GM12873 (cell line): Measurements from ENCODE around the gene SPOP.

ENCODE experiments used
- TF ChIP-seq, protein P1 (sequence below): IDR thresholded peaks from 2 replicates; pipeline ENCODE4 v1.5.1; 2012; ENCODE audit warnings: low read depth, mild to moderate bottlenecking, moderate library complexity, low read length, control low read depth; ENCODE audit not compliant: insufficient read depth; ENCODE audit errors: missing control alignments

SPOP gene

DNA sequence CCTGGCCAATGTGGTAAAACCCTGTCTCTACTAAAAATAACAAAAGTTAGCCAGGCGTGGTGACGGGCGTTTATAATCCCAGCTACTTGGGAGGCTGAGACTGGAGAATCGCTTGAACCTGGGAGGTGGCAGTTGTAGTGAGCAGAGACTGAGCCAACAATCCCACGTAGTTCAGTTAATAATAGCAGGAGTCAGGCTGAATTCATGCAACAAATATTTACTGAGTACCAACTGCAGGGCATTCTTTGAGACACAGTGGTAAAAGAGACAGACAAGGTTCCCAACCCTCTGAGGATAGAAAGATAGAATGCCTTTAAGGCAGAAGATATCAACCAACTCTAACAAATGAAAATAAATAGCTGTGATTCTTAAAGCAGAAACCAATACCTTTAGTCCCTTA, 39.1 kb downstream of the SPOP start:
- TF ChIP-seq, protein P1, sequence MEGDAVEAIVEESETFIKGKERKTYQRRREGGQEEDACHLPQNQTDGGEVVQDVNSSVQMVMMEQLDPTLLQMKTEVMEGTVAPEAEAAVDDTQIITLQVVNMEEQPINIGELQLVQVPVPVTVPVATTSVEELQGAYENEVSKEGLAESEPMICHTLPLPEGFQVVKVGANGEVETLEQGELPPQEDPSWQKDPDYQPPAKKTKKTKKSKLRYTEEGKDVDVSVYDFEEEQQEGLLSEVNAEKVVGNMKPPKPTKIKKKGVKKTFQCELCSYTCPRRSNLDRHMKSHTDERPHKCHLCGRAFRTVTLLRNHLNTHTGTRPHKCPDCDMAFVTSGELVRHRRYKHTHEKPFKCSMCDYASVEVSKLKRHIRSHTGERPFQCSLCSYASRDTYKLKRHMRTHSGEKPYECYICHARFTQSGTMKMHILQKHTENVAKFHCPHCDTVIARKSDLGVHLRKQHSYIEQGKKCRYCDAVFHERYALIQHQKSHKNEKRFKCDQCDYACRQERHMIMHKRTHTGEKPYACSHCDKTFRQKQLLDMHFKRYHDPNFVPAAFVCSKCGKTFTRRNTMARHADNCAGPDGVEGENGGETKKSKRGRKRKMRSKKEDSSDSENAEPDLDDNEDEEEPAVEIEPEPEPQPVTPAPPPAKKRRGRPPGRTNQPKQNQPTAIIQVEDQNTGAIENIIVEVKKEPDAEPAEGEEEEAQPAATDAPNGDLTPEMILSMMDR, result no peak

DNA sequence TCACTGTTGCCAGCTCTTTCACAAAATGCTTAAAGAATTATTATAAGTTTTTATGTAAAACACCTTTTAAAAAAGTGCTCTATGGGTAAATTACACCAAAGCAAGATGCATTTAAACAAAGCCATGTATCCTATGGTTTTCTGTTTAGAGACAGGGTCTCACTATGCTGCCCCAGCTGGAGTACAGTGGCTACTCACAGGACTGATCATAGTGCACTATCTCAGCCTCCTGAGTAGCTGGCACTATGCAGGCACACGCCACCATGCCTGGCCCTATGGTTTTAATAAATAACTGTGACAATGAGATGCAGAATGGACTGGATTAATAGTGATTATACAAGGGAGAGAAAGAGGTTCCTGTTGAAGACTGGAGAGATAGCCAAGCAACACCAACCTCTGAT, 40.2 kb downstream of the SPOP start:
- TF ChIP-seq, protein P1, result no peak

DNA sequence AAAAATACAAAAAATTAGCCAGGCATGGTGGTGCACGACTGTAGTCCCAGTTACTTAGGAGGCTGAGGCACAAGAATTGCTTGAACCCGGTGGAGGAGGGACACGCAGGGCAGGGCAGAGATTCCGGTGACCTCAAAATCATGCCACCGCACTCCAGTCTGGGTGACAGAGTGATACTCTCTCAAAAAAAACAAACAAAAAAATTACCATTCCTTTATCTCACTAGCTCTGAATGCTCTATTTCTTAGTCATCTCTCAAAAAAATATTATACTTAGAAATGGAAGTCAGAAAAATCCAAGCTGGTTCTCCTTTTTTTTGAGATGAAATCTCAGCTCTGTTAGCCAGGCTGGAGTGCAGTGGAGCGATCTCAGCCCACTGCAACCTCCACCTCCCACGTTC, 40.8 kb downstream of the SPOP start:
- TF ChIP-seq, protein P1, result no peak

DNA sequence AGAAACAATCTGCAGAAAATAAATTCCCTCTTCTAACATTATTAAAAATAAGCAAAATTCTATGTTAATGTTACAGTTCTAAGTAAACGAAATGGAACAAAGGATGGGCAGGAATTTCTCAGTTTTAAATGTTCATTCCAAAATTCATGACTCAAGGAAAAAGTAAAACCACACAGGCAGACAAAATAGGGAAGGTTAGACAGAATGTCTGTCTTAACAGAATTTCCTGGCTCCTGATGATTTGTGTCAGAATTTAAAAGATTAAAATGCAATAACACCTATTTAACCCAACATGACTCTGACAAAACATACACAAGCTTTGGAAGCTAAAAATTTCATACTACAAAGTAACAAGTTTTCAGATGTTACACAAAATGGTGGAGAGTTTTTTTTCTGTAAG, 42.8 kb downstream of the SPOP start:
- TF ChIP-seq, protein P1, result no peak

DNA sequence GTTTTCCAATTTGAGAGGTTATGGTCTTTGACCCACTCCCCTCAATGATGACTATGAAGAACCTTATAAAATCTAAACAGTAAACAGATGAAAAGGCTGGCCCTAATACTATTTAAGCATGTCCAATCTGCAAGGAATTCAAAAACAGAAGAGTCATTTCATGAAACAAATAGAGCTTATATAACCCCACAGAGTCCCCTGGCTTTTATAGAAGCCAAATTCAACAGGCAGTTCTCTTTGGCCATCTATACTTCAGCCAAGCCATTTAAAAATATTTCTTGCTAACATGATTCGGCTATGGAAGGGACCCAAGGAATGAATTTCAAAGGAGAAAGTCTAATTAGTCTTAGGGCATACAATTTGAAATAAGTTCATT, 43.4 kb downstream of the SPOP start:
- TF ChIP-seq, protein P1, result no peak

DNA sequence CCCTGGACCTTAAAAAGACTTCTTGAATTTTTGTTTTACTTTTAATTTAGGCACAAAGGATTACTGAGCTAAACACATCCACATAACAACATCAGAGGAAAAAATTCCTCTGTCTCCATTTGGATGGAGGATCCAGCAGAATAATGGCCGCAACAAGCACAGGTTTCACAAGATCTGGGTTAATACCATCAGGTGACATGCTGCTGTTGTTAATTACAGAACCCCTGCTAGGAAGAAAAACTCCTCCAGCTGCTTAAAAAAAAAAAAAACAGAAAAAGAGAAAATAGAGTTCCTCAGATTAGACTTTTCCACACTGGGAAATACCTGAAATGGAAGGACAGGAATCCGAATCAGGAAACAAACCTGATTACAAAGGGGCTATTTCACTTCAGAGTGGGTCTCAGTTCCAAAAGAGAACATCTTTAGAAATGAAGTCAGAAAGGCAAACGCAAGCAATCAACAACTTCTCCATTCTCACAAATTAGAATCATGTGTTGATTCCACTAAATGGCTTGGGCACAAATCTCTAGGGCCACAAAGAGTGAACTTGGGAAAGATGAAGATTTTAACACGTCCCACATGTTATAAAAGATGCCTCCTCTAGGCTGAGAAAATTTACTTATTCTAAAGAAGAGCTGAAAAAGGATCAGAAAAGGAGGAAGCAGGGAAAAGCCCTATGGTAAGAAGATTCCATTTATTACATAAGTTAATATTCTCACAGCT, 44.0 kb downstream of the SPOP start:
- TF ChIP-seq, protein P1, result no peak

DNA sequence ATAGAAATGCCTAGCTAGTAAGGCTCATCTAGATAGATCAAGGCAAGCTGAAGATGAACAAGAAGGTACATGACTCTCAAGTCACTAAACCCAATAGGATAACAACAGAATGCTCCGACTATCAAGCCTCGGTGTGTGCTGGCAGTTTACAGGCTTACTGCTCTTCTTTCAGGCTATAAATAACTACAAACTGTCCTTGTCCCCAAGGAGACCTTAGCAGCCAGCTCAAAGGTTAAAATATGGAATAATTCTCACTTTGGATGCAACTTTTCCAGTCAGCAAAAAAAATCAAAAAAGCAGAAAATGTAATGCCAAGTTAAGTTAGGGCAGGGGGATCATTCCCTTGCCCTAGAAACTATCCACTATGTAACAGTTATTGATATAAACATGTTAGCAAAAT, 44.6 kb downstream of the SPOP start:
- TF ChIP-seq, protein P1, result no peak
